GM12801 (cell line): Measurements from ENCODE around the gene LRRIQ4.

Experiments used
- CTCF ChIP-seq: IDR thresholded peaks from one replicate; pipeline ENCODE4 v1.5.1; 2011; ENCODE audit warnings: control low read depth; ENCODE audit not compliant: insufficient read length; ENCODE audit errors: extremely low read depth

Gene LRRIQ4

GRCh38 chr3:169813757-169814517 is 1.3 kb downstream of the LRRIQ4 start:
- no peak for TF ChIP-seq CTCF

GRCh38 chr3:169815590-169816150 is 3.0 kb downstream of the LRRIQ4 start:
- no peak for TF ChIP-seq CTCF

- no peak for TF ChIP-seq CTCF
Measured at GRCh38 chr3:169818316-169818715, 5.6 kb downstream of the LRRIQ4 start.

- TF ChIP-seq CTCF: no peak
Measured at GRCh38 chr3:169822091-169822490, 9.4 kb downstream of the LRRIQ4 start.

- no peak for TF ChIP-seq CTCF
Measured at GRCh38 chr3:169822540-169822939, 9.9 kb downstream of the LRRIQ4 start.

- TF ChIP-seq CTCF: no peak
Measured at GRCh38 chr3:169822983-169823382, 10.3 kb downstream of the LRRIQ4 start.

- no peak for TF ChIP-seq CTCF
Measured at GRCh38 chr3:169825316-169825715, 12.6 kb downstream of the LRRIQ4 start.
